ENCODE data around the gene MED10. TPM values are rescaled to one million over a fixed set of nuclear protein-coding genes. Genes with fewer than 3 reads are reported as not detected.

Gene MED10
- total and polyA plus RNA-seq, 9 of the 15 experiments (the other 6 are each of a cell fraction or from before 2014, with no cell fraction given): 23.8 to 83.4 (median 58.8) TPM

GRCh38 chr5:6424110-6424659 is 45.8 kb upstream of the MED10 start:
- Histone ChIP-seq H3K9ac (ENCODE audit: insufficient read depth in 1 of 2, low read depth in 2 of 2, low read length in 2 of 2) (no peak overlapping the region), H4K20me1 (replicated peaks; ENCODE audit: control insufficient read depth, insufficient read depth, low read length) (0 out of 2 replicates have a peak, but pooled peaks cover 5% of the 10 kb centered on the region), H3K4me2 (ENCODE audit: insufficient read depth, low read length) (no peak overlapping the region), H3K9me1 (ENCODE audit: control insufficient read depth, insufficient read depth, low read length) (no peaks in the 10 kb centered on the region), H3K27ac (ENCODE audit: extremely low read depth, low read depth, low read length) (no peak overlapping the region), H3K4me1 (replicated peaks in 1 of 2; ENCODE audit: control insufficient read depth in 2 of 2, insufficient read depth in 2 of 2, low read length in 2 of 2) (no peaks in the 10 kb centered on the region), H3K79me2 (ENCODE audit: control insufficient read depth, insufficient read depth, low read length) (no peaks in the 10 kb centered on the region), H2AFZ (ENCODE audit: low read depth, low read length) (no peak overlapping the region), H3K9me3 (replicated peaks; ENCODE audit: control insufficient read depth, insufficient read depth, low read depth, low read length) (no peaks in the 10 kb centered on the region), H3K36me3 (ENCODE audit: control insufficient read depth, insufficient read depth, low read length) (no peaks in the 10 kb centered on the region), H3K27me3 (ENCODE audit: control insufficient read depth in 2 of 2, insufficient read depth in 2 of 2, low read length in 2 of 2) (peaks cover 36 to 55% of the 10 kb centered on the region in 2 experiments), H3K4me3 (no peak overlapping the region)
- intact Hi-C loops (cut with micrococcal nuclease) (no loop called here), in situ Hi-C loops (cut with MboI) (no loop called here)
- ChIA-PET CTCF (ENCODE audit: low intra/inter-chr PET ratio) (no interaction called here), POLR2A (no interaction called here)
- no peak for ATAC-seq
- no TSS peak for BruUV-seq (replicated peaks)
- DNase-seq (ENCODE audit: extremely low read depth in 1 of 4, low spot score in 3 of 4): no peak
- no peak for FAIRE-seq
- WGBS (ENCODE audit: insufficient coverage, low coverage, missing lambda C conversion rate): under 1% methylated on average over 8 of the region's 8 CpGs
- TF ChIP-seq, protein P1, sequence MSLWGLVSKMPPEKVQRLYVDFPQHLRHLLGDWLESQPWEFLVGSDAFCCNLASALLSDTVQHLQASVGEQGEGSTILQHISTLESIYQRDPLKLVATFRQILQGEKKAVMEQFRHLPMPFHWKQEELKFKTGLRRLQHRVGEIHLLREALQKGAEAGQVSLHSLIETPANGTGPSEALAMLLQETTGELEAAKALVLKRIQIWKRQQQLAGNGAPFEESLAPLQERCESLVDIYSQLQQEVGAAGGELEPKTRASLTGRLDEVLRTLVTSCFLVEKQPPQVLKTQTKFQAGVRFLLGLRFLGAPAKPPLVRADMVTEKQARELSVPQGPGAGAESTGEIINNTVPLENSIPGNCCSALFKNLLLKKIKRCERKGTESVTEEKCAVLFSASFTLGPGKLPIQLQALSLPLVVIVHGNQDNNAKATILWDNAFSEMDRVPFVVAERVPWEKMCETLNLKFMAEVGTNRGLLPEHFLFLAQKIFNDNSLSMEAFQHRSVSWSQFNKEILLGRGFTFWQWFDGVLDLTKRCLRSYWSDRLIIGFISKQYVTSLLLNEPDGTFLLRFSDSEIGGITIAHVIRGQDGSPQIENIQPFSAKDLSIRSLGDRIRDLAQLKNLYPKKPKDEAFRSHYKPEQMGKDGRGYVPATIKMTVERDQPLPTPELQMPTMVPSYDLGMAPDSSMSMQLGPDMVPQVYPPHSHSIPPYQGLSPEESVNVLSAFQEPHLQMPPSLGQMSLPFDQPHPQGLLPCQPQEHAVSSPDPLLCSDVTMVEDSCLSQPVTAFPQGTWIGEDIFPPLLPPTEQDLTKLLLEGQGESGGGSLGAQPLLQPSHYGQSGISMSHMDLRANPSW (CRISPR knock-in tag; IDR thresholded peaks at IDR 0.05): no peak
- TF ChIP-seq GATAD2A (IDR thresholded peaks at IDR 0.05): no peak
- no peak for TF ChIP-seq ZBTB7A (IDR thresholded peaks at IDR 0.05; ENCODE audit: borderline replicate concordance, control insufficient read depth, low read depth, low read length)
- no peak for TF ChIP-seq SNAPC5 (CRISPR knock-in tag; IDR thresholded peaks at IDR 0.05)
- TF ChIP-seq RFX7 (CRISPR knock-in tag; IDR thresholded peaks at IDR 0.05): no peak
- TF ChIP-seq MXI1 (IDR thresholded peaks at IDR 0.05; ENCODE audit: low read depth, low read length): no peak
- no peak for TF ChIP-seq ZKSCAN3 (CRISPR knock-in tag; IDR thresholded peaks at IDR 0.05)
- TF ChIP-seq NELFE (IDR thresholded peaks at IDR 0.05; ENCODE audit: insufficient read depth, insufficient read length): no peak
- no peak for TF ChIP-seq MGA (IDR thresholded peaks at IDR 0.05)

Data from K562 (cell line).